ENCODE measurements around the gene MTM1.

GRCh38 chrX:150529587-150529986 lies 38.8 kb upstream of the MTM1 start:
- TF ChIP-seq CTCF (IDR thresholded peaks at IDR 0.05) (no peak), EZH2 (IDR thresholded peaks at IDR 0.05; ENCODE audit: borderline replicate concordance, insufficient read depth, low read depth, low read length, poor library complexity, severe bottlenecking) (no peak)

All from B cell (primary cell).